NB4 (cell line): Measurements from ENCODE around the gene VIPR2.
"Not testable (repeated sequence)": the region's sequence is repeated elsewhere in the genome, so short reads cannot be mapped to it uniquely, and the experiment has no call there.

Experiments
- DNase-seq: peaks from one replicate; pipeline ENCODE4 v3.0.0; 2010; ENCODE audit warnings: low read depth
- H3K4me3 ChIP-seq: one replicate; pipeline ENCODE4 v1.5.1; 2011; ENCODE audit warnings: mild to moderate bottlenecking, low read depth, low read length, moderate library complexity
- MYC ChIP-seq: IDR thresholded peaks from 2 replicates; pipeline ENCODE4 v1.6.1; 2011; ENCODE audit warnings: low read depth, low read length
- POLR2A ChIP-seq: IDR thresholded peaks from 2 replicates; pipeline ENCODE4 v1.6.1; 2011; ENCODE audit warnings: mild to moderate bottlenecking; ENCODE audit not compliant: insufficient read length; ENCODE audit errors: extremely low read depth
- TF ChIP-seq, protein P1 (sequence below): IDR thresholded peaks from 2 replicates; pipeline ENCODE4 v1.6.1; 2011; ENCODE audit warnings: low read depth, low read length
- TF ChIP-seq, protein P2 (sequence below): IDR thresholded peaks from one replicate; pipeline ENCODE4 v1.5.1; 2012; ENCODE audit warnings: low read depth, low read length

Gene VIPR2

DNA sequence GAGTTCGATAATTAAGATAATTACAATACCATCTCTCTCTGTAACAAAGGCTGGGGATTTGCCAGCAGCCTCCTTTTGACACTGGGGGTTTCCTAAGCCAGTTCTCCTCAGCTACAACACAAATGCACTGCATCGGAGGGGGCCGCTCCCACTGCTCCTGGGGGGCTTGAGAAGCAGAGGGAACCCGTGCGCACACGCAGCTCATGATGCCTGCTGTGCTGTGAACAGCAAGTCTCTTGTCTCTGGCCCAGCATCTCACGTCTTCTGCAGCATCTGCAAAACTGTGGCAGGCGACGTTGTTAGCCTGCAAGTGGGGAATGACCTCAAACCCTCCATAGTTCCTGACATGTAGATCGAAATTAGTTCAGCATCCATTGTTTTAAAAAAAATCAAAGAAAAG, 5.5 kb downstream of the VIPR2 start:
- DNase-seq, result no peak

DNA sequence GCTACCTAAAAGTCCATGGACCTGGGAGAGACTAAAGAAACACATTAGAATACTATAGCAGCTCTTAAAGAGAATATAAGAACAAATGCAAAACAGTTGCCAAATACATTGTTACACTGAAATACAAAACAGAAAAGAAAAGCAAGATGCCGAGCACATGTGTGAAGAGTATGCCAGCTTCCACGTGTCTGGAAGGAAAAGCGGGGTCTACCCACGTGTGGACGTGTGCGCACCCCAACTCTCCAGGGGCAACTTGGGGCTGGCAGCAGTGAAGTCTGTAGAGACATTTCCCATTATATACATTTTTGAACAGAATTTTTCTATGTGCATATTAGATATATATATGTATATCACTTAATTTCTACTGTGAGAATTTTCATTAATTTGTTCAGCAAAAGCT, 6.2 kb downstream of the VIPR2 start:
- no peak overlapping the region for H3K4me3 ChIP-seq
- no peak for TF ChIP-seq MYC
- TF ChIP-seq, protein P1, sequence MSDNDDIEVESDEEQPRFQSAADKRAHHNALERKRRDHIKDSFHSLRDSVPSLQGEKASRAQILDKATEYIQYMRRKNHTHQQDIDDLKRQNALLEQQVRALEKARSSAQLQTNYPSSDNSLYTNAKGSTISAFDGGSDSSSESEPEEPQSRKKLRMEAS, result no peak
- no peak for TF ChIP-seq POLR2A
- TF ChIP-seq, protein P2, sequence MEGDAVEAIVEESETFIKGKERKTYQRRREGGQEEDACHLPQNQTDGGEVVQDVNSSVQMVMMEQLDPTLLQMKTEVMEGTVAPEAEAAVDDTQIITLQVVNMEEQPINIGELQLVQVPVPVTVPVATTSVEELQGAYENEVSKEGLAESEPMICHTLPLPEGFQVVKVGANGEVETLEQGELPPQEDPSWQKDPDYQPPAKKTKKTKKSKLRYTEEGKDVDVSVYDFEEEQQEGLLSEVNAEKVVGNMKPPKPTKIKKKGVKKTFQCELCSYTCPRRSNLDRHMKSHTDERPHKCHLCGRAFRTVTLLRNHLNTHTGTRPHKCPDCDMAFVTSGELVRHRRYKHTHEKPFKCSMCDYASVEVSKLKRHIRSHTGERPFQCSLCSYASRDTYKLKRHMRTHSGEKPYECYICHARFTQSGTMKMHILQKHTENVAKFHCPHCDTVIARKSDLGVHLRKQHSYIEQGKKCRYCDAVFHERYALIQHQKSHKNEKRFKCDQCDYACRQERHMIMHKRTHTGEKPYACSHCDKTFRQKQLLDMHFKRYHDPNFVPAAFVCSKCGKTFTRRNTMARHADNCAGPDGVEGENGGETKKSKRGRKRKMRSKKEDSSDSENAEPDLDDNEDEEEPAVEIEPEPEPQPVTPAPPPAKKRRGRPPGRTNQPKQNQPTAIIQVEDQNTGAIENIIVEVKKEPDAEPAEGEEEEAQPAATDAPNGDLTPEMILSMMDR, result no peak
- DNase-seq, result no peak

More for the DNA sequence above, 5.5 kb downstream of the VIPR2 start:
- H3K4me3 ChIP-seq, result no peak overlapping the region
- no peak for TF ChIP-seq POLR2A
- no peak for TF ChIP-seq MYC
- TF ChIP-seq, protein P1, result no peak
- TF ChIP-seq, protein P2, result no peak

DNA sequence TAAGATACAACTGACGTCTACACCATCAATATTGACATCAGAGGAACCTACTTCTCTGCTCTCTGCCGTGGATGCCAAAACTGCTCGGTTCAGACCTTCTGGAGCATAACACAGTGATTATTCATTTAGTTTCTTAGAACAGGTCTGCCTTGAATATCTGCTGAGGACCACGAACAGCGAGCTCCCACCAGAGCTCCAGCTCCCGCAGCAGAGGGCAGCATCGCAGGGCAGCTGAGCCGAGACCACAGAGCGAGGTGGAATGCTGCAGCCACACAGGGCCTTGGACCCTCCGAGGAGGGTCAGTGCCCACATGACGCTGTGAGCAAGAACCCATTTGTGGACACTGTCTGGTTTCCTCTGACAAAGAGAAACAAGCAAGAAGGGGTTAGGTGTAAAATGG, 6.8 kb downstream of the VIPR2 start:
- TF ChIP-seq POLR2A (no peak), MYC (no peak)
- TF ChIP-seq, protein P2, result no peak
- TF ChIP-seq, protein P1, result no peak
- DNase-seq, result no peak
- no peak overlapping the region for H3K4me3 ChIP-seq

DNA sequence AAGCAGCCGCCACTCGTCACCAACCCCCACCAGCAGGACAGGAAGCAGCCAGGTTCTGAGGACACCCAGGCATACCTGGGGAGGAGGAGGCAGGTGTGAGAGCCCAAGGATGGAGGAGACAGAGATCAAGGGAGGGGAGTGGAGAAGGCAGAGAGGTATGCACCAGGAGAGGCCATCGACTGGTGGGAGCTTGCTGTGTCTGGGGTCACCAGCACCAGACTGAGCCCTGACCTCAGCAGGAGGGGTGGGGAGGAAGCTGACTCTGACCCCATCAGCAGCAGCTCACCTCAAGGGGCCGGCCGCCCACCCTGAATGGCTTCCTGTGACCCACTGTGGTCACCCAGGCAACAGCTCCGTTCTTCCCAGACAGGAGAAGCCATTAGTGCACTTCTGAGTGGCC, 7.8 kb downstream of the VIPR2 start:
- no peak for DNase-seq
- no peak overlapping the region for H3K4me3 ChIP-seq
- TF ChIP-seq, protein P1, result no peak
- TF ChIP-seq, protein P2, result no peak
- no peak for TF ChIP-seq MYC
- no peak for TF ChIP-seq POLR2A

DNA sequence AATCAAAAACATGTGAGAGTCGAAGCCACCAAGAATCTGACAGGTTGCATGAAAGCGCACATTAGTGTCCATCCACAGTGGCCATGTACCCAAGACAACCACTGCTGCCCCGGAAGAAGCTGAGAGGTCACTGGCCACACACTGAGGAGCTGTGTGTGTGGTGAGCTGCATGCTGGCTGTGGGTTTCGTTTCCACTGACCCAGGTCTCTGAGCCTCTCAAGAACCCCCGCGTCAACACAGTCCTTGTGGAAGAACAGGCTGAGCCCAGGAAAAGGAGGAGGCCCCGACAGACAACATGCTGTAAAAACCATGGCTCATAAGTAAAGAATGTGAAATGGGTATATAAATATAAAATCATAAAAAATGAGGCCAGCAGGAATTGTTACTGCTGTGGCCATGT, 8.2 kb downstream of the VIPR2 start:
- no peak overlapping the region for H3K4me3 ChIP-seq
- no peak for DNase-seq
- no peak for TF ChIP-seq POLR2A

DNA sequence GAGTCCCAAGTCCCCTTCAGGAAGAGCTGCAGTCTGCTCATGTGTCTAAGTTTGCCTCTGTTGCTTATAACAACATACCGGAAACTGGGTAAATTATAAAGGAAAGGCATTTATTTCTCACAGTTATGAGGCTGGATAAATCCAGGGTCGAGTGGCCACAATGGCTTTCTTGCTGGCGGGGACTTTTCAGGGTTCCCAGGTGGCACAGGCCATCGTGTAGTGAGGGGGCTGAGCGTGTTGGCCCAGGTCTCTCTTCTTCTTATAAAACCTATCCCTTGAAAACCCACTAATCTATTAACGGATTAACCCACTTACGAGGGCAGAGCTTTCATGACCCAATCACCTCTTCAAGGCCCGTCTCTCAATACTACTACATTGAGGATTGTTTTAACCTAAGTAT, 8.7 kb downstream of the VIPR2 start:
- TF ChIP-seq, protein P1, result no peak
- no peak for TF ChIP-seq POLR2A
- TF ChIP-seq, protein P2, result no peak
- TF ChIP-seq MYC, result no peak
- no peak for DNase-seq
- no peak overlapping the region for H3K4me3 ChIP-seq

DNA sequence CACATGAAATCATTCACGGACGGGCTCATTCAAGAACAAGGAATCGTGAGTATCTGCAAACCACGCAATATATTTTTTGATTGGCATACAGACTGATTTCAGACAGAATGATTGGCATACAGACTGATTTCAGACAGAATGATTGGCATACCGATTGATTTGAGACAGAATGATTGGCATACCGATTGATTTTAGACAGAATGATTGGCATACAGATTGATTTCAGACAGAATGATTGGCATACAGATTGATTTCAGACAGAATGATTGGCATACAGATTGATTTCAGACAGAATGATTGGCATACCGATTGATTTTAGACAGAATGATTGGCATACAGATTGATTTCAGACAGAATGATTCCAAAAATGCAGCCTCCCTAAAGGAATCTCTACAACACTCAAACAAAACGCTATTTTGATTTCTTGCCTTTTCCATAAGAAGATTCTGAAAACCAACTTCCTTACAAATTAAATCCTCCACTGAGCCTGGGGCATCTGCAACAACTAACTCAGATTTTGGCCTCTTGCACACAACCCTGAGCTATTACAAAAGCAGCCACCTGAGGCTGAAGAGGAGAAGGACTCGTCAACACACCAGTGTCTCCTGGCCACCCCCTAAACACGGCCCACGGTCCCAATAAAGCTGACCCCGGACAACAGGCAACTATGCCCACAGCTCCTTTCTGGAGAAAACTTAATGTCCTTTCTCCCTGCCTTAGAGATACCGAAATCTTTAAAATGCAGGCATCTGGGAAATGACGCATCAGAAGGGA, 11.8 kb downstream of the VIPR2 start:
- not testable (repeated sequence) for H3K4me3 ChIP-seq, DNase-seq
